ENCODE measurements around the gene GARRE1.

DNA sequence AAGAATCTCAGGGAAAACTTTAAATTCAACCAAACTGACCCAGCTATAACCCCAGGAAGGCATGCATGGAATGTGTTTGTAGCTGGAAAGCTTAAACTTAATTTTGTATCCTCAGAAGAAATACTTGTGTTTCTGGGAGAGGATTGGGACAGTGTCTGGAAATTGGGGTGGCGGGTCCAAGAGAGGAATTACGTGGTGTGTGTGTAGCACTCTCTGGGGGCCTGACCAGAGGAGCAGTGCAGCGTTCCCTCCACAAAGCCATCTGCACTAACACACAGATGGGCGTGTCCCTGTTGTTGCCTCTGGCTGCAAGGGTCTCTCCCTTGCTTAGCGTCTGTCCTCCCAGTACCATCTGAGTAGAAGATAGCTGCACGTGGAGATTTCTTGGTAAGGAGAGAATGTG is 6.4 kb downstream of the GARRE1 start:
- TF ChIP-seq, protein P1, sequence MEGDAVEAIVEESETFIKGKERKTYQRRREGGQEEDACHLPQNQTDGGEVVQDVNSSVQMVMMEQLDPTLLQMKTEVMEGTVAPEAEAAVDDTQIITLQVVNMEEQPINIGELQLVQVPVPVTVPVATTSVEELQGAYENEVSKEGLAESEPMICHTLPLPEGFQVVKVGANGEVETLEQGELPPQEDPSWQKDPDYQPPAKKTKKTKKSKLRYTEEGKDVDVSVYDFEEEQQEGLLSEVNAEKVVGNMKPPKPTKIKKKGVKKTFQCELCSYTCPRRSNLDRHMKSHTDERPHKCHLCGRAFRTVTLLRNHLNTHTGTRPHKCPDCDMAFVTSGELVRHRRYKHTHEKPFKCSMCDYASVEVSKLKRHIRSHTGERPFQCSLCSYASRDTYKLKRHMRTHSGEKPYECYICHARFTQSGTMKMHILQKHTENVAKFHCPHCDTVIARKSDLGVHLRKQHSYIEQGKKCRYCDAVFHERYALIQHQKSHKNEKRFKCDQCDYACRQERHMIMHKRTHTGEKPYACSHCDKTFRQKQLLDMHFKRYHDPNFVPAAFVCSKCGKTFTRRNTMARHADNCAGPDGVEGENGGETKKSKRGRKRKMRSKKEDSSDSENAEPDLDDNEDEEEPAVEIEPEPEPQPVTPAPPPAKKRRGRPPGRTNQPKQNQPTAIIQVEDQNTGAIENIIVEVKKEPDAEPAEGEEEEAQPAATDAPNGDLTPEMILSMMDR (IDR thresholded peaks at IDR 0.05), result no peak
- TF ChIP-seq HOXB13 (CRISPR knock-in tag; IDR thresholded peaks at IDR 0.05; ENCODE audit: low read depth), result no peak
- no peak for TF ChIP-seq CHD4 (IDR thresholded peaks at IDR 0.05; ENCODE audit: borderline replicate concordance)

Data from A549 (cell line).